ENCODE data around the gene FDPS.

FDPS gene
- long read RNA-seq, donor 1, transcript FDPS-214 (2 exons, 475 nt): minor isoform, 14 of 148 reads
- long read RNA-seq, donor 1, transcript FDPS-206 (10 exons, 1,178 nt): major isoform, 35 of 148 reads
- long read RNA-seq, donor 1, transcript FDPS-203 (10 exons, 1,256 nt): minor isoform, 18 of 148 reads
- long read RNA-seq, donor 1, partial matches to known transcripts: 72 of 148 reads
- long read RNA-seq, donor 1, other reads (novel, unspliced or antisense): 0 of 148 reads
- long read RNA-seq, donor 2, transcript FDPS-203 (10 exons, 1,256 nt): minor isoform, 14 of 65 reads
- long read RNA-seq, donor 2, transcript FDPS-206 (10 exons, 1,178 nt): major isoform, 23 of 65 reads
- long read RNA-seq, donor 2, transcript FDPS-214 (2 exons, 475 nt): minor isoform, 7 of 65 reads
- long read RNA-seq, donor 2, partial matches to known transcripts: 14 of 65 reads
- long read RNA-seq, donor 2, other reads (novel, unspliced or antisense): 0 of 65 reads
- long read RNA-seq, donor 3, transcript FDPS-203 (10 exons, 1,256 nt): minor isoform, 5 of 54 reads
- long read RNA-seq, donor 3, transcript FDPS-206 (10 exons, 1,178 nt): major isoform, 15 of 54 reads
- long read RNA-seq, donor 3, partial matches to known transcripts: 21 of 54 reads
- long read RNA-seq, donor 3, other reads (novel, unspliced or antisense): 0 of 54 reads
- long read RNA-seq, donor 4, transcript FDPS-206 (10 exons, 1,178 nt): major isoform, 22 of 98 reads
- long read RNA-seq, donor 4, transcript FDPS-214 (2 exons, 475 nt): minor isoform, 11 of 98 reads
- long read RNA-seq, donor 4, transcript FDPS-203 (10 exons, 1,256 nt): minor isoform, 11 of 98 reads
- long read RNA-seq, donor 4, partial matches to known transcripts: 49 of 98 reads
- long read RNA-seq, donor 4, other reads (novel, unspliced or antisense): 0 of 98 reads
- long read RNA-seq, donor 5, transcript FDPS-203 (10 exons, 1,256 nt): minor isoform, 14 of 94 reads
- long read RNA-seq, donor 5, transcript FDPS-214 (2 exons, 475 nt): minor isoform, 9 of 94 reads
- long read RNA-seq, donor 5, transcript FDPS-206 (10 exons, 1,178 nt): major isoform, 20 of 94 reads
- long read RNA-seq, donor 5, partial matches to known transcripts: 42 of 94 reads
- long read RNA-seq, donor 5, other reads (novel, unspliced or antisense): 0 of 94 reads
- long read RNA-seq, donor 6, transcript FDPS-214 (2 exons, 475 nt): minor isoform, 14 of 92 reads
- long read RNA-seq, donor 6, transcript FDPS-206 (10 exons, 1,178 nt): major isoform, 17 of 92 reads
- long read RNA-seq, donor 6, transcript FDPS-203 (10 exons, 1,256 nt): minor isoform, 12 of 92 reads
- long read RNA-seq, donor 6, partial matches to known transcripts: 43 of 92 reads
- long read RNA-seq, donor 6, other reads (novel, unspliced or antisense): 0 of 92 reads
- long read RNA-seq, donor 7, transcript FDPS-214 (2 exons, 475 nt): minor isoform, 19 of 176 reads
- long read RNA-seq, donor 7, transcript FDPS-203 (10 exons, 1,256 nt): minor isoform, 19 of 176 reads
- long read RNA-seq, donor 7, transcript FDPS-206 (10 exons, 1,178 nt): major isoform, 28 of 176 reads
- long read RNA-seq, donor 7, transcript FDPS-221 (10 exons, 1,198 nt): minor isoform, 5 of 176 reads
- long read RNA-seq, donor 7, partial matches to known transcripts: 93 of 176 reads
- long read RNA-seq, donor 7, other reads (novel, unspliced or antisense): 0 of 176 reads
- long read RNA-seq, donor 8, transcript FDPS-203 (10 exons, 1,256 nt): minor isoform, 9 of 91 reads
- long read RNA-seq, donor 8, transcript FDPS-206 (10 exons, 1,178 nt): major isoform, 21 of 91 reads
- long read RNA-seq, donor 8, transcript FDPS-214 (2 exons, 475 nt): minor isoform, 8 of 91 reads
- long read RNA-seq, donor 8, transcript FDPS-221 (10 exons, 1,198 nt): minor isoform, 6 of 91 reads
- long read RNA-seq, donor 8, partial matches to known transcripts: 41 of 91 reads
- long read RNA-seq, donor 8, other reads (novel, unspliced or antisense): 0 of 91 reads

GRCh38 chr1:155308493-155309422 lies at the start of gene FDPS:
TSS of gene FDPS (plus strand) at chr1:155308866. CDS start at chr1:155309790, 924 bp downstream.
- peak; percentile 87 for DNase-seq

- no peak for DNase-seq
These were observed 48.4 kb upstream of the FDPS start for GRCh38 chr1:155260276-155260675.

- DNase-seq: no peak
These were observed 47.2 kb upstream of the FDPS start for GRCh38 chr1:155261493-155261851.

GRCh38 chr1:155261852-155262673 lies 46.6 kb upstream of the FDPS start, which contains the start of gene SCAMP3:
TSS of gene SCAMP3 (minus strand) at chr1:155262360. CDS start at chr1:155262151, 209 bp downstream.
- DNase-seq: peak; percentile 79

GRCh38 chr1:155263067-155263466 lies 45.6 kb upstream of the FDPS start:
- DNase-seq: no peak

GRCh38 chr1:155266553-155266952 lies 42.1 kb upstream of the FDPS start:
- DNase-seq: no peak

- no peak for DNase-seq
These were observed 41.3 kb upstream of the FDPS start for GRCh38 chr1:155267373-155267772.

- DNase-seq: no peak
These were observed 40.0 kb upstream of the FDPS start for GRCh38 chr1:155268630-155269029.

GRCh38 chr1:155269381-155269780 lies 39.3 kb upstream of the FDPS start:
- DNase-seq: no peak

- DNase-seq: peak; percentile 52
These were observed 36.0 kb upstream of the FDPS start for GRCh38 chr1:155272466-155273342.

GRCh38 chr1:155273343-155274245 lies 35.1 kb upstream of the FDPS start, which contains the start of gene CLK2:
TSS of gene CLK2 (minus strand) at chr1:155273504. CDS start at chr1:155270977, 2,527 bp downstream.
- peak; percentile 81 for DNase-seq

GRCh38 chr1:155277070-155277901 lies 31.4 kb upstream of the FDPS start, which contains the start of gene HCN3:
TSS of gene HCN3 (plus strand) at chr1:155277463. CDS start at chr1:155277591, 128 bp downstream.
- peak; percentile 92 for DNase-seq

- DNase-seq: peak; percentile 59
These were observed 30.6 kb upstream of the FDPS start for GRCh38 chr1:155277902-155278688.

- DNase-seq: no peak
These were observed 29.9 kb upstream of the FDPS start for GRCh38 chr1:155278689-155279160.

Data from right kidney (tissue), 9 donors.